H9 (cell line): Measurements from ENCODE around the gene IRF2BP2. TPM values are rescaled to one million over a fixed set of nuclear protein-coding genes. Genes with fewer than 3 reads are reported as not detected.

Source experiments
- DNase-seq: peaks from one replicate; pipeline ENCODE4 v3.0.0-alpha.2; 2017
- H2AFZ ChIP-seq: one replicate; pipeline ENCODE4 v1.6.1; 2013; ENCODE audit warnings: mild to moderate bottlenecking, low read length, control low read depth, moderate library complexity
- H2AK5ac ChIP-seq: 2 replicates; pipeline ENCODE4 v1.6.1; 2013; ENCODE audit warnings: low read length, control low read depth, mixed read lengths; ENCODE audit not compliant: insufficient read length
- H2BK120ac ChIP-seq: one replicate; pipeline ENCODE4 v1.6.1; 2013; ENCODE audit warnings: low read depth, mild to moderate bottlenecking, low read length, control low read depth, inconsistent platforms; ENCODE audit not compliant: poor library complexity, severe bottlenecking
- H2BK12ac ChIP-seq: 2 replicates; pipeline ENCODE4 v1.6.1; 2013; ENCODE audit warnings: low read length, control low read depth, mixed read lengths, low read depth; ENCODE audit not compliant: insufficient read length
- H2BK15ac ChIP-seq: 2 replicates; pipeline ENCODE4 v1.6.1; 2013; ENCODE audit warnings: low read depth, low read length, control low read depth
- H2BK20ac ChIP-seq: one replicate; pipeline ENCODE4 v1.6.1; 2013; ENCODE audit warnings: low read depth, mild to moderate bottlenecking, low read length, control low read depth, inconsistent platforms; ENCODE audit not compliant: poor library complexity, severe bottlenecking
- H2BK5ac ChIP-seq: 2 replicates; pipeline ENCODE4 v1.6.1; 2013; ENCODE audit warnings: low read length, control low read depth, mixed read lengths; ENCODE audit not compliant: insufficient read length
- H3K14ac ChIP-seq: 2 replicates; pipeline ENCODE4 v1.6.1; 2013; ENCODE audit warnings: low read length, control low read depth; ENCODE audit not compliant: insufficient read depth
- H3K18ac ChIP-seq: 2 replicates; pipeline ENCODE4 v1.6.1; 2013; ENCODE audit warnings: low read depth, mild to moderate bottlenecking, mixed read lengths, low read length, control low read depth; ENCODE audit not compliant: insufficient read length
- H3K23ac ChIP-seq: 2 replicates; pipeline ENCODE4 v1.6.1; 2013; ENCODE audit warnings: low read length, control low read depth, mixed read lengths, low read depth; ENCODE audit not compliant: insufficient read length
- H3K23me2 ChIP-seq: 2 replicates; pipeline ENCODE4 v1.6.1; 2013; ENCODE audit warnings: low read depth, mild to moderate bottlenecking, mixed read lengths, low read length, control low read depth; ENCODE audit not compliant: insufficient read length, poor library complexity, severe bottlenecking
- H3K27ac ChIP-seq: 2 replicates; pipeline ENCODE4 v1.5.1; 2013; ENCODE audit warnings: low read length, control low read depth, mixed read lengths, low read depth; ENCODE audit not compliant: insufficient read length
- H3K27me3 ChIP-seq: 2 replicates; pipeline ENCODE4 v1.6.1; 2013; ENCODE audit warnings: low read length, control low read depth, inconsistent platforms; ENCODE audit not compliant: insufficient read depth
- H3K4ac ChIP-seq: 2 replicates; pipeline ENCODE4 v1.6.1; 2013; ENCODE audit warnings: low read depth, mild to moderate bottlenecking, control low read depth, inconsistent platforms, low read length, moderate library complexity
- H3K4me1 ChIP-seq: 2 replicates; pipeline ENCODE4 v1.6.1; 2013; ENCODE audit warnings: low read length, control low read depth, inconsistent platforms; ENCODE audit not compliant: insufficient read depth
- H3K4me2 ChIP-seq: 2 replicates; pipeline ENCODE4 v1.6.1; 2013; ENCODE audit warnings: low read length, control low read depth, mixed read lengths; ENCODE audit not compliant: insufficient read length, insufficient read depth
- H3K56ac ChIP-seq: 2 replicates; pipeline ENCODE4 v1.6.1; 2013; ENCODE audit warnings: low read depth, mild to moderate bottlenecking, mixed read lengths, low read length, control low read depth; ENCODE audit not compliant: insufficient read length
- H3K79me1 ChIP-seq: 2 replicates; pipeline ENCODE4 v1.6.1; 2013; ENCODE audit warnings: low read depth, mild to moderate bottlenecking, moderate library complexity, low read length, control low read depth, inconsistent platforms; ENCODE audit not compliant: insufficient read depth, poor library complexity, severe bottlenecking
- H3K79me2 ChIP-seq: 2 replicates; pipeline ENCODE4 v1.6.1; 2013; ENCODE audit warnings: low read length, control low read depth, inconsistent platforms; ENCODE audit not compliant: insufficient read depth
- H3K9ac ChIP-seq: 2 replicates; pipeline ENCODE4 v1.6.1; 2013; ENCODE audit warnings: low read length, control low read depth, mixed read lengths; ENCODE audit not compliant: insufficient read length; ENCODE audit errors: extremely low read depth
- H3K9me3 ChIP-seq: one replicate; pipeline ENCODE4 v1.6.1; 2013; ENCODE audit warnings: low read depth, low read length, inconsistent platforms; ENCODE audit not compliant: control insufficient read depth
- H3T11ph ChIP-seq: one replicate; pipeline ENCODE4 v1.6.1; 2013; ENCODE audit warnings: mild to moderate bottlenecking, low read length, control low read depth, inconsistent platforms
- H4K20me1 ChIP-seq: one replicate; pipeline ENCODE4 v1.6.1; 2013; ENCODE audit not compliant: control insufficient read depth, insufficient read length, insufficient read depth
- H4K5ac ChIP-seq: 2 replicates; pipeline ENCODE4 v1.6.1; 2013; ENCODE audit warnings: low read depth, mild to moderate bottlenecking, mixed read lengths, low read length, control low read depth; ENCODE audit not compliant: insufficient read length
- H4K8ac ChIP-seq: replicated peaks from 2 replicates; pipeline ENCODE4 v1.6.1; 2013; ENCODE audit warnings: low read length, control low read depth, mixed read lengths, low read depth; ENCODE audit not compliant: insufficient read length
- H4K91ac ChIP-seq: 2 replicates; pipeline ENCODE4 v1.6.1; 2013; ENCODE audit warnings: low read depth, mild to moderate bottlenecking, moderate library complexity, mixed read lengths, low read length, control low read depth; ENCODE audit not compliant: insufficient read length
- H3K27ac Mint-ChIP-seq, 3 experiments: 2 replicates in 2 of 3; 3 replicates in 1 of 3; pipeline ENCODE4 v1.8.0; 2020 to 2021; ENCODE audit warnings: mixed read lengths in 3 of 3, mild to moderate bottlenecking in 1 of 3, moderate library complexity in 1 of 3
- H3K27me3 Mint-ChIP-seq: 2 replicates; pipeline ENCODE4 v1.8.0; 2021; ENCODE audit warnings: low read depth, mild to moderate bottlenecking, moderate library complexity, mixed read lengths
- H3K36me3 Mint-ChIP-seq, 3 experiments: 2 replicates in 2 of 3; 3 replicates in 1 of 3; pipeline ENCODE4 v1.8.0; 2020 to 2021; ENCODE audit warnings: low read depth in 3 of 3, mixed read lengths in 3 of 3; ENCODE audit not compliant: insufficient read depth in 1 of 3
- H3K4me1 Mint-ChIP-seq, 2 experiments: 2 replicates each; pipeline ENCODE4 v1.8.0; 2020; ENCODE audit warnings: mixed read lengths in 2 of 2
- H3K4me3 Mint-ChIP-seq, 2 experiments: 2 replicates in 1 of 2; 3 replicates in 1 of 2; pipeline ENCODE4 v1.8.0; 2020 to 2021; ENCODE audit warnings: mild to moderate bottlenecking in 2 of 2, mixed read lengths in 2 of 2, moderate library complexity in 1 of 2
- H3K9me3 Mint-ChIP-seq, 2 experiments: 2 replicates in 1 of 2; 3 replicates in 1 of 2; pipeline ENCODE4 v1.8.0; 2020; ENCODE audit warnings: mild to moderate bottlenecking in 2 of 2, mixed read lengths in 2 of 2, moderate library complexity in 1 of 2
- CTCF ChIP-seq: fragments of 200-600 bp; sonication (generic); conservative IDR thresholded peaks from 3 replicates; pipeline ENCODE4 v1.8.0; 2021; ENCODE audit warnings: antibody characterized with exemption, mild to moderate bottlenecking
- WGBS: extraction: QIAGEN DNeasy Blood & Tissue Kit; methylation state at CpG from one replicate; pipeline ENCODE4 v1.1.7; 2013; ENCODE audit warnings: missing lambda C conversion rate, low lambda C conversion rate, mixed read lengths; ENCODE audit not compliant: insufficient read length; ENCODE audit errors: extremely low coverage; 5-methylcytosine and 5-hydroxymethylcytosine counted together
- total RNA-seq: library from RNA; stranded (reverse); gene quantifications from 2 replicates; pipeline ENCODE4 v1.2.1, GENCODE V29; 2021

Gene IRF2BP2
- total RNA-seq, 1 experiment from 2014 or later = 80.2 TPM

- Histone ChIP-seq H3K27ac (no peak overlapping the region), H4K20me1 (no peaks in the 10 kb centered on the region), H3K14ac (no peak overlapping the region), H2BK120ac (no peak overlapping the region), H2BK12ac (no peak overlapping the region), H3K4ac (no peak overlapping the region), H3K9me3 (no peaks in the 10 kb centered on the region), H4K91ac (no peak overlapping the region), H3T11ph (no peak overlapping the region), H2AK5ac (no peak overlapping the region), H3K4me1 (no peaks in the 10 kb centered on the region), H3K23ac (no peak overlapping the region), H3K56ac (no peak overlapping the region), H4K8ac (no peak overlapping the region), H3K18ac (no peak overlapping the region), H2AFZ (no peak overlapping the region), H3K4me2 (no peak overlapping the region), H4K5ac (no peak overlapping the region), H3K23me2 (no peaks in the 10 kb centered on the region), H2BK5ac (no peak overlapping the region), H3K9ac (no peak overlapping the region), H3K79me1 (no peaks in the 10 kb centered on the region), H3K79me2 (no peaks in the 10 kb centered on the region), H3K27me3 (no peaks in the 10 kb centered on the region), H2BK15ac (no peak overlapping the region), H2BK20ac (no peak overlapping the region)
- peaks cover 0 to 2% of the 10 kb centered on the region in 2 experiments; a peak in 1 of 4 replicates for H3K4me1 Mint-ChIP-seq
- TF ChIP-seq CTCF = no peak
- DNase-seq = no peak
- H3K36me3 Mint-ChIP-seq = no peaks in the 10 kb centered on the region
- no peak overlapping the region for H3K27ac Mint-ChIP-seq
- H3K4me3 Mint-ChIP-seq = no peak overlapping the region
- H3K27me3 Mint-ChIP-seq = peaks cover 3% of the 10 kb centered on the region; the same call in 1 of the 2 replicates
- WGBS = no CpG with 5 or more reads among the region's 6 CpGs
- no peaks in the 10 kb centered on the region; a peak in 1 of 5 replicates for H3K9me3 Mint-ChIP-seq
These were observed 25.6 kb downstream of the IRF2BP2 start for GRCh38 chr1:234584420-234584805.
